NT2/D1 (cell line): ENCODE data around the gene ALDH16A1.

Experiments
- SUZ12 ChIP-seq: IDR thresholded peaks from 2 replicates; pipeline ENCODE4 v1.6.1; 2011; ENCODE audit not compliant: insufficient read length, insufficient read depth; ENCODE audit errors: extremely low read depth
- YY1 ChIP-seq: IDR thresholded peaks from 2 replicates; pipeline ENCODE4 v1.6.1; 2011; ENCODE audit not compliant: insufficient read length, insufficient read depth
- ZNF274 ChIP-seq: IDR thresholded peaks from 2 replicates; pipeline ENCODE4 v1.6.1; 2011; ENCODE audit warnings: mild to moderate bottlenecking, low read depth, low read length

DNA sequence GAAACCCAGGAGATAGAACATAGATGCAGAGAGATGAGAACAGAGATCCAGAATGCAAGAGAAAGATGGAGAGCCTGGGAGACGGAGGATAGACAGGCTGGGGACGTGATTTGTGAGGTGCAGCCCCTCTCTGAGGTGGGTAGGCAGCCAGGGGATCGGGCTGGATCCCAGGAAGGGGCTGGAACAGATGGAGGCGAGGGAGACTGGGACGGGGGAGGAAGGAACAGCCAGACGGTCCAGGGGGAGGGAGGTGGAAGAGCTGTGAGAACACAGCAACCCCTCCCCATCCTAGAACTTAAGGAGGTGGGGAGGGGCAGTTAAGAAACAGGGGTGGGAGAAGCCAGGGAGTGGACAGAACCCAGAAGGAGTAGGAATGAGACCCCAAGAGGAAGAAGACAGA lies 14.8 kb upstream of the ALDH16A1 start:
- no peak for TF ChIP-seq SUZ12
- no peak for TF ChIP-seq ZNF274
- TF ChIP-seq YY1, result no peak
